CD4-positive, alpha-beta T cell treated with Interleukin-17A for 1 hour (primary cell): ENCODE results near the gene SYNPO2L.

Source experiments
- DNase-seq: peaks from one replicate; pipeline ENCODE4 v3.0.0-alpha.2; 2020

SYNPO2L gene

GRCh38 chr10:73601486-73601921, 54.3 kb downstream of the SYNPO2L start:
- DNase-seq: no peak

DNA sequence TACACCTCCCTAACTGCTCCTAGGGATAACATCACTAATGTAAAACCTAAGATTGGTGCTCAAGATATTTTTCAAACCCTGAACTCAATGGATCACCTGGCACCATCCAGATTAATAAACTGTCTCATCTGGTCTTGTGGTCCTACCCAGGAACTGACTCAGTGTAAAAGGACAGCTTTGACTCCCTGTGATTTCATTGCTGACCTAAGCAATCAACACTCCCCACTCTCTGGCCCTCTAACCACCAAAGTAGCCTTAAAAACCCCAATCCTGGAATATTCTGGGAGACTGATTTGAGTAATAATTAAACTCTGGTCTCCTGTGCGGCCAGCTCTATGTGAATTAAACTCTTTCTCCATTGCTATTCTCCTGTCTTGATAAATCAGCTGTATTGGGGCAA, 58.5 kb downstream of the SYNPO2L start:
- no peak for DNase-seq
